GM21526 (cell line): Measurements from ENCODE around the gene IBA57.

Experiments used
- ATAC-seq: cut with Tn5 transposase; IDR thresholded peaks from one replicate; pipeline ENCODE4 v1.9.1; 2021; ENCODE audit warnings: moderate library complexity; ENCODE audit not compliant: unreplicated experiment, low FRiP score

IBA57 gene

GRCh38 chr1:228155596-228156514 lies 9.7 kb upstream of the IBA57 start:
- no peak for ATAC-seq

- no peak for ATAC-seq
Measured at GRCh38 chr1:228156515-228156881, 9.1 kb upstream of the IBA57 start.

GRCh38 chr1:228156941-228157728 lies 8.5 kb upstream of the IBA57 start:
- ATAC-seq, result no peak

DNA sequence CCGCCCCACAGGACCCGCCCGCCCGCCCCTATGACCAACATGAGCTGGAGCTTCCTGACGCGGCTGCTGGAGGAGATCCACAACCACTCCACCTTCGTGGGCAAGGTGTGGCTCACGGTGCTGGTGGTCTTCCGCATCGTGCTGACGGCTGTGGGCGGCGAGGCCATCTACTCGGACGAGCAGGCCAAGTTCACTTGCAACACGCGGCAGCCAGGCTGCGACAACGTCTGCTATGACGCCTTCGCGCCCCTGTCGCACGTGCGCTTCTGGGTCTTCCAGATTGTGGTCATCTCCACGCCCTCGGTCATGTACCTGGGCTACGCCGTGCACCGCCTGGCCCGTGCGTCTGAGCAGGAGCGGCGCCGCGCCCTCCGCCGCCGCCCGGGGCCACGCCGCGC lies 7.9 kb upstream of the IBA57 start:
- ATAC-seq, result no peak

- ATAC-seq, result no peak
Measured at GRCh38 chr1:228158151-228159007, 7.2 kb upstream of the IBA57 start.

DNA sequence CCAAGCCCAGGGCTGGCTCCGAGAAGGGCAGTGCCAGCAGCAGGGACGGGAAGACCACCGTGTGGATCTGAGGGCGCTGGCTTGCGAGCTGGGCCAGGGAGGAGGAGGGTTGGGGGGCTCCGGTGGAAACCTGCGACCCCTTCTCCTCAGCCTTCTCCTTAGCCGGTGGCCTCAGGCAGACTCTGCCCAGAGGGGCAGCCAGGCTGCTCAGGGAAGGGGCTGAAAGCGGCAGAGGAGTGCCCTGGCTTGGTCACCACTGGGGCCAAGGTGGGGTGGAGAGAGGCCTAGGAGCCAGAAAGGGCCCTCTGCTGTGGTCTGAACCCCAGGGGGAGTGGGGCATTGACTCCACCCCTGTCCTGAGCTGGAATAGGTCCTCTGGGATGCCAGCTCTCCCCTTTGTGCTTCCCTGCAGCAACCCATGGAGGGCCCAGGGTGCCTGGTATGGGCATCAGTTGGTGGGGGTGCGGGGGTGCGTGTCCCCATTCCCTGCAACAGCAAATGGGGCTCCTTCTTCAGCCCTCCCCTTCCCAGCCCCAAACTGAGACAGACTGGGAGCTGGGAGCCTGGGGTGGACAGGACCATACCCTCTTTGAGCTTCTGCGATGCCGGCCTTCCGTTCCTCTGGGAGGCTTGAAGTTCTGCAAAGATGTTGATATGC lies 6.5 kb upstream of the IBA57 start:
- ATAC-seq, result no peak

GRCh38 chr1:228160201-228160761 lies 5.3 kb upstream of the IBA57 start:
- no peak for ATAC-seq

- ATAC-seq, result no peak
Measured at GRCh38 chr1:228161362-228161761, 4.2 kb upstream of the IBA57 start.

GRCh38 chr1:228161866-228162265 lies 3.7 kb upstream of the IBA57 start:
- ATAC-seq, result no peak

GRCh38 chr1:228162286-228163006 lies 3.2 kb upstream of the IBA57 start:
- no peak for ATAC-seq

GRCh38 chr1:228163007-228163753 lies 2.4 kb upstream of the IBA57 start:
- ATAC-seq, result no peak

DNA sequence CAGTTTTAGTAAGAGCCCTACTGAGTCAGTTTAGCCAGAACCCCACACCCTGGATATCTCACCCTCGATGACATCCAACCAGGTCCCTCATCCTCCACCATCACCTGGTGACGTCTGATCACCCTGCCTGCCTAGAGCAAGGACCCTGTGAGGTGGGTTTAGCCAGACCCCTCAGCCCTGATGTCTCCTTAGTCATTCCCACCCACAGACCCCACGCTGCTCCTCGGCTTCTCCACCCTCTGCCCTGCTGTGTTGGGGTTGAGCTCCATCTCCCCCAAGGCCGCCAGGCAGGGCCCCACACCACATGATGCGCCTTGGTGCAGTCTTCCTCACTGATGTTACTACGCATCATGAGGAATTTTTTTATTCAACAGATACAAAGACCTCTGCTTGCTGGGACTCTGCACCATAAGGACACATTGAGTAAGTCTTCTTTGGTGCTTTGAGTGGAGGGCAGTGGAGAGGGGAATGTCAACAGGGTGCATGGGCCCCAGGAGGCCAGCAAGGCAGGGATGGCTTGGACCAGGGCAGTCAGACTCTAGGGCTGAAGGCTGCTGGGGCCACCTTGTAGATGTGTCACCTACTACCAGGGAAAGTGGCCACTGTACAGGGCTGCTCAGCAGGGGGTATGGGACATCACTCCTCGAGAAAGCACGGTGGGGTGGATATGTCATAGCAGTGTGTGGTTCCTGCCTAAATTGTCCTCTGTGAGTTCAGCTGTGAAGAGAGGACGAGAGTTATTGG lies 1.7 kb upstream of the IBA57 start:
- ATAC-seq, result no peak

DNA sequence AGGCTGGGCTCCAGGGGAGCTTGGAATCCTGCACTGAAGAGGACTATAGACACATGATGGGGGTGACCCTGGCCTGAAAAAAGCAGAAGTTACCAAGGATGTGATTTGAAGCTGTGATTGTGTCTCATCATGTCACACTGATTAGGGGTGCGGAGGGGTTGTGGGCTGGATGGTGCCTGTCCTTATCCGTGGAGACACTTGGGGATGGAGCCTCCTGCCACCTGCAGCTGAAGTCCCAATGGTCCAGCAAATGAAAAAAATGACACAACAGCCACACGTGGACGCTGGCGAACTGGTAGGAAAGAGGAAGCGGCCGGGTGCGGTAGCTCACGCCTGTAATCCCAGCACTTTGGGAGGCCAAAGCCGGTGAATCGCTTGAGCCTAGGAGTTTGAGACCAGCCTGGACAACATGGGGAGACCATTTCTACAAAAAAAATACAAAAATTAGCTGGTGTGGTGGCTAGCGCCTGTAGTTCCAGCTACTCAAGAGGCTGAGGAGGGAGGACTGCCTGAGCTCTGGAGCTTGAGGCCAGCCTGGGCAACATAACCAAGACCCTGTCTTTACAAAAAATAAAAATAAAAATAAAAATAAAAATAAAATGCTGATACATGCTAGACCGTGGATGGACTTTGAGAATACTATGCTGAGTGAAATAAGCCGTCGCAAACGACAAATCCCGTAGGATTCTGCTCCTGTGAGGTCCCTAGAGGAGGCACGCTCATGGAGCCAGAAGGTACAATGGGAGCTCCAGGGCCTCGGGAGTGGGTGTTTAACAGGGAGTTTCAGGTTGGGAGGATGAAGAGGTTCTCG lies 838 bp upstream of the IBA57 start:
- peak; percentile 2 for ATAC-seq

GRCh38 chr1:228166170-228166936 lies 749 bp downstream of the IBA57 start:
- ATAC-seq, result peak; percentile 11

DNA sequence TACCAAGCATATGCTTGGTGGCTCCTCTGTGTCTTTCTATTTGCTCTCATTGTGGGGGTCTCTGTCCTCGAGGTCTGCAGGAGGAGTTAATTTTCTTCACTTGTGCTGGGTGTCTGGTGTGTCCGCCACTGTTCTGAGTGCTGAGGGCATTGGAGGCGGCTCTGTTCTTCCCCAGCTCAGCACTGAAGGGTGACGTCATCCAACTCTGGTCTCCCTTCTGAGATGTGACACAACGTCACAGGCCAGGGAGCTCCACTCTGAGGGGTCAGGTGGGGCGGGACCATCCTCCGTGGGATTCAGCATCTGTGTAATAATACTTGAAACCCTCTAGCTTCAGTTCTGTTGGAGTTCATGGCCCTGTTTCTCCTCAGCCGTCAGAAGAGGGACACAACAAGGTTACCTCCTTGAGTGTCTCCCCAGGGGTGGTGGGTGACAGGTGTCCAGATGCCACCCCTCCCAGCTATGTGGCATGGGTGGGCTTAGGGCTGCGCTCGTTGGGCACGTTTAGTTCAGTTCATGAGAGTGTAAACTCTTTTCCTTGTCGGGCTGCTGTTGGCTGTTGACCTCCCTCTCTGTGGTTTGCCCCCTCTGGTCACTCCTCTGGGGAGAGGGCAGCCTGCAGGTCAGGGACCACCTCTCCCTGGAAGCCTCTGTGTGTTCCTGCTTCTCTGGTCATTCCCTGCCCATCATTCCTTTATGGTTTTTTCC lies 3.1 kb downstream of the IBA57 start:
- ATAC-seq, result no peak

DNA sequence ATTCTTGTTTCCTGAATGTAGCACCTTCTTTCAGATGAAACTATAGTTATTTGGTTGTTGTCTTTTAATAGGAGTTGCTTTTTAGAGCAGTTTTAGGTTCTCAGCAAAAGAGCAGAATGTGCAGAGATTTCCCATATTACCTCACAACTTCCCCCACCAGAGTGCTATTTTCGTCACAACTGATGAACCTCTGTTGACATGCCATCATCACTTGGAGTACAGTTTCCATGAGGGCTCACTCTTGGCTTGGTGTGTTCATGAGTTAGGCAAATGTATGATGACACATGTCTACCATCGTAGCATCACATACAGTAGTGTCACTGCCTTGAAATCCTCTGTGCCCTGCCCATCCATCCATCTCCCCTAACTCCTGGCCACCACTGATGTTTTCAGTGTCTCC lies 3.7 kb downstream of the IBA57 start:
- ATAC-seq, result no peak
